Tibial nerve (tissue), 4 donors: ENCODE data around the gene SFMBT2. TPM values are rescaled to one million over a fixed set of nuclear protein-coding genes. Genes with fewer than 3 reads are reported as not detected.

Source experiments
- DNase-seq, 2 donors: peaks; one replicate each; pipeline ENCODE4 v3.0.0-alpha.2; 2019; ENCODE audit warnings: low spot score in 2 of 2
- H3K27ac ChIP-seq, 4 donors: fragments of 200-600 bp; sonication (generic) in 3 of 4; one replicate each; pipeline ENCODE4 v1.5.1; 2017 to 2019; ENCODE audit warnings: mild to moderate bottlenecking in 1 of 4
- H3K27me3 ChIP-seq, 2 donors: fragments of 200-600 bp; sonication (generic) in 1 of 2; one replicate each; pipeline versions ENCODE4 v1.5.1 to v1.6.0; 2017 to 2019
- H3K36me3 ChIP-seq, 3 donors: fragments of 200-600 bp; sonication (generic); one replicate each; pipeline ENCODE4 v1.5.1; 2018 to 2019
- H3K4me1 ChIP-seq, 4 donors: fragments of 200-600 bp; sonication (generic) in 3 of 4; one replicate each; pipeline ENCODE4 v1.5.1; 2017 to 2019
- H3K4me3 ChIP-seq, 4 donors: fragments of 200-600 bp; sonication (generic) in 3 of 4; one replicate each; pipeline ENCODE4 v1.5.1; 2017 to 2019; ENCODE audit warnings: mild to moderate bottlenecking in 1 of 4, moderate library complexity in 1 of 4
- H3K9me3 ChIP-seq, 4 donors: fragments of 200-600 bp; sonication (generic) in 3 of 4; one replicate each; pipeline ENCODE4 v1.5.1; 2017 to 2019
- CTCF ChIP-seq, 5 experiments: fragments of 200-600 bp in 3 of 5; fragments of 450-650 bp in 2 of 5; sonication (generic) in 3 of 5; IDR thresholded peaks; one replicate each; pipeline ENCODE4 v1.5.1; 2016 to 2019; ENCODE audit warnings: antibody characterized with exemption in 5 of 5, mild to moderate bottlenecking in 3 of 5, moderate library complexity in 2 of 5
- EP300 ChIP-seq, 2 donors: sonication (generic); formaldehyde crosslinking; IDR thresholded peaks; one replicate each; pipeline ENCODE4 v1.6.1; 2017; ENCODE audit warnings: antibody characterized with exemption in 2 of 2, mild to moderate bottlenecking in 1 of 2
- POLR2A ChIP-seq, 2 donors: fragments of 450-650 bp; IDR thresholded peaks; one replicate each; pipeline ENCODE4 v1.6.1; 2017; ENCODE audit warnings: antibody characterized with exemption in 2 of 2, mild to moderate bottlenecking in 2 of 2, moderate library complexity in 2 of 2
- WGBS, 2 donors: methylation state at CpG; one replicate each; pipeline ENCODE4 v1.1.5; 2018; 5-methylcytosine and 5-hydroxymethylcytosine counted together
- total RNA-seq, 4 donors: library from RNA; depleted of rRNA; stranded (reverse); fragments of >200 nt; gene quantifications; one replicate each; pipeline ENCODE4 v1.1.0, GENCODE V29; 2016

SFMBT2 gene
- total RNA-seq, 4 donors from 2014 or later: 10.2 to 24.0 (median 15.4) TPM

- TF ChIP-seq POLR2A (IDR thresholded peaks at IDR 0.05): no peak
- TF ChIP-seq EP300 (IDR thresholded peaks at IDR 0.05): no peak
- no peak for TF ChIP-seq CTCF (IDR thresholded peaks at IDR 0.05)
- no peaks in the 10 kb centered on the region for H3K9me3 ChIP-seq
These were observed 119.2 kb downstream of the SFMBT2 start for GRCh38 chr10:7291487-7292270.

GRCh38 chr10:7288060-7288690 lies 122.7 kb downstream of the SFMBT2 start:
- DNase-seq: no peak
- Histone ChIP-seq H3K4me1 (no peaks in the 10 kb centered on the region), H3K36me3 (no peaks in the 10 kb centered on the region), H3K27ac (no peak overlapping the region), H3K4me3 (no peak overlapping the region), H3K9me3 (no peaks in the 10 kb centered on the region), H3K27me3 (no peaks in the 10 kb centered on the region)
- TF ChIP-seq POLR2A (IDR thresholded peaks at IDR 0.05): no peak
- TF ChIP-seq CTCF (IDR thresholded peaks at IDR 0.05): no peak
- TF ChIP-seq EP300 (IDR thresholded peaks at IDR 0.05): no peak
- 88 to 91% methylated on average over 12 of the region's 12 CpGs for WGBS, 2 donors

More at GRCh38 chr10:7291487-7292270, 119.2 kb downstream of the SFMBT2 start:
- Histone ChIP-seq H3K4me1 (no peaks in the 10 kb centered on the region), H3K4me3 (no peak overlapping the region), H3K27ac (no peak overlapping the region), H3K36me3 (no peaks in the 10 kb centered on the region), H3K27me3 (no peaks in the 10 kb centered on the region)
- no peak for DNase-seq
- WGBS, 2 donors: 69 to 74% methylated on average over 8 of the region's 8 CpGs

- H3K9me3 ChIP-seq: no peaks in the 10 kb centered on the region
- no peaks in the 10 kb centered on the region for H3K4me1 ChIP-seq
- no peak for DNase-seq
- no peak for TF ChIP-seq EP300 (IDR thresholded peaks at IDR 0.05)
- TF ChIP-seq CTCF (IDR thresholded peaks at IDR 0.05): no peak
- TF ChIP-seq POLR2A (IDR thresholded peaks at IDR 0.05): no peak
- no peak overlapping the region for H3K27ac ChIP-seq
- H3K27me3 ChIP-seq: no peaks in the 10 kb centered on the region
- WGBS, 2 donors: 89 to 92% methylated on average over 3 of the region's 3 CpGs
- H3K36me3 ChIP-seq: no peaks in the 10 kb centered on the region
- no peak overlapping the region for H3K4me3 ChIP-seq
These were observed 123.5 kb downstream of the SFMBT2 start for GRCh38 chr10:7287377-7287776.

GRCh38 chr10:7285522-7286322 lies 125.1 kb downstream of the SFMBT2 start:
- H3K4me3 ChIP-seq: no peak overlapping the region
- no peak overlapping the region for H3K27ac ChIP-seq
- H3K9me3 ChIP-seq: no peaks in the 10 kb centered on the region
- H3K36me3 ChIP-seq: no peaks in the 10 kb centered on the region
- H3K4me1 ChIP-seq: no peaks in the 10 kb centered on the region
- no peak for DNase-seq
- no peaks in the 10 kb centered on the region for H3K27me3 ChIP-seq
- no peak for TF ChIP-seq POLR2A (IDR thresholded peaks at IDR 0.05)
- no peak for TF ChIP-seq CTCF (IDR thresholded peaks at IDR 0.05)
- TF ChIP-seq EP300 (IDR thresholded peaks at IDR 0.05): no peak
- WGBS, 2 donors: 89 to 90% methylated on average over 6 of the region's 6 CpGs
